NCI-H526 treated with DMSO at 0.1 percent for 48 hours (cell line): Measurements from ENCODE around the gene SHC4.
"Not testable (repeated sequence)": the region's sequence is repeated elsewhere in the genome, so short reads cannot be mapped to it uniquely, and the experiment has no call there.

Experiments
- DNase-seq: peaks from one replicate; lab custom pipeline; 2025; lab: John Stamatoyannopoulos, UW

SHC4 gene

GRCh38 chr15:48883699-48884098, 80.0 kb downstream of the SHC4 start:
- DNase-seq = no peak

DNA sequence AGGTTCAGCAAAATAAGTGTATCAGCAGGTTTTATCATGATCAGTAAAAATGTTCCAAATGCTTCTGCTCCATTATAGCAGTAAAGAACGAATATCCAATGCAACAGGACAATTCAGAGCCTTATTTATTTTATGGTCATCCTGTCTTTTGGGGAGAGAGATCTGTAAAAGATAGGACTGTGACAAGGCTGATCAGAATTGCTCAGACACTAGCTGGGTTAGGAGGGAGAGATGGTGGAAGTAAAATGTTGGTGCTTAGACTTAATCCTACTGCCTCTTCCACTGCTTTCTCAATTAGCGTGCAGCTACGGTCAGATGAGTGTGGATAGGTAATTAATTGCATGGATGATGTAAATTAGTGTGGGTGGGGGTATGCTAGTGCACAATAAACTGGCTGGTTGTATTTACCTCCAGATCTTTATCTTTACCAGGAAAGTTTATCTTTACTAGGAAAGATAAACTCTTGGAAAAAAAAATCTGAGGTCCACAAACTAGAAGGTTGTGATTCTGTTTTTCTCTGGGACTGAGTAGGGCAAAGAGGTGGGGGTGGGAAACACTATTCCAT, 83.6 kb downstream of the SHC4 start:
- peak; percentile 26 for DNase-seq

DNA sequence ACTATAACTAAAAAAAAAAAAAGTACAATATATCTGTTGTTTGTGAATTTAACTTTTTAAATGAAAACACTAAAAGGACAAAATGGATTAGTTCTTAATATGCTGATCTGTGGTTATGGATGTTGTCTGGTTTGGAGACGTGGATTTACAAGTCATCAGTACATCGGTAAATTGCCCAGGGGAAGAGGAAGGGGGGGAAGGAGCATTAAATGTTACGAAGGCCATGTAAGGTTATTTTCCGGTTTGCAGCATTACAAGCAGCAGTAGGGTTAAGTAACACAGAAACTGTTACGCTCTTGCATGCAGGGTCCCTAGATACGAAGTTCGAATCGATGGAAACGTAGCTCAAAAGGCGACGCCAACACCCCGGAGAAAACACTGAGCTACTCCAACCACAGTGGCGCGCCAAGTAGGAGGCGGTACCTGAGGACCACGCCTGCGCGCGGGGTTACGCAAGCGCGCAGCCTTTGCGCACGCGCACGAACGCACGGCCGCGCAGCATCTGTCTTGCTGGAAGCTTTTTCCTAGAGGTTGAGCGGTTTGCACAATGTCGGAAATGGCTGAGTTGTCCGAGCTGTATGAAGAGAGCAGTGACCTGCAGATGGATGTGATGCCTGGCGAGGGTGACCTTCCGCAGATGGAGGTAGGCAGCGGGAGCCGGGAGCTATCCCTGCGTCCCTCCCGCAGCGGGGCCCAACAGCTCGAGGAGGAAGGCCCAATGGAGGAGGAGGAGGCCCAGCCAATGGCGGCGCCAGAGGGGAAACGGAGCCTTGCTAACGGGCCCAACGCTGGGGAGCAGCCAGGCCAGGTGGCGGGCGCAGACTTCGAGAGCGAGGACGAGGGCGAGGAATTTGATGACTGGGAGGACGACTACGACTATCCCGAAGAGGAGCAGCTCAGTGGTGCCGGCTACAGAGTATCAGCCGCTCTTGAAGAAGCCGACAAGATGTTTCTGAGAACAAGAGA, 85.8 kb downstream of the SHC4 start, which contains the start of gene EID1:
EID1 (plus strand) TSS at position 505 of the 966 bp plus-strand sequence; CDS start at position 548, 43 bp downstream.
- DNase-seq = peak; percentile 87

DNA sequence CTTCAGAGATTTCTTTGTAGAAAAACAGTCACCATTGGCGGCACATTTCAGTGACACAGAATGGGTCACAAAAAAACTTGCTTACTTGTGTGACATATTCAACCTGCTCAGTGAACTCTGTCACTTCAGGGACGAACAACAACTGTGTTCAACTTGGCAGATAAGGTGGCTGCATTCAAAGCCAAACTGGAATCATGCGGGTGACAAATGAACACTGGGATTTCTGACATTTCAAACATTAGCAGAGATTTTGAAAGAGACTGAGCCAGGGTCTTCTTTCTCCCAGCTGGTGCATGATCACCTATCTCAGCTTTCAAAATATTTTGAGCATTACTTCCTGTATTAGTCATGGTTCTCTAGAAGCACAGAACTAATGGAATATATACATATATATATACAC, 87.7 kb downstream of the SHC4 start:
- no peak for DNase-seq

GRCh38 chr15:48875241-48875960, 88.3 kb downstream of the SHC4 start:
- DNase-seq = no peak

- DNase-seq = no peak
These were observed 91.1 kb downstream of the SHC4 start for GRCh38 chr15:48872632-48873031.

GRCh38 chr15:48871542-48871941, 92.2 kb downstream of the SHC4 start:
- DNase-seq = no peak

DNA sequence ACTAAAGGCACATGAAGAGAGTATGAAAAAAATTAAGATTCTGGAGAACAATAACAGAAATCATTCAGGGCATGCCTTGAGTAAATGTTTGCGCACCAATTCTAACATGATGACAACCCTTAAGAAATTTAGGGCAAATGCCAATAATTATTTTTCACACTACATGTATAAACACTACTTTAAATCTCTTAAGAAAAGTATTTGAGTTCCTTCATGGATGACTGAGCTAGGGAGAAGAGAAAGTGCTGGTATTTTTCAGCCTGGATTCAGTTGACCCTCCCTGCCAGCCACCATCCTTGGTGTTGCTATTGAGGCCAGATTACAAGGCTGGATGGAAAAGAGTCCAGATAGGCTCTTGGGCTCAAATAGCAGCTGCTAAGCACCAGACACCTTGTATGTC, 93.8 kb downstream of the SHC4 start:
- DNase-seq = no peak

- DNase-seq = no peak
These were observed 95.2 kb downstream of the SHC4 start for GRCh38 chr15:48868536-48868935.

GRCh38 chr15:48868023-48868422, 95.7 kb downstream of the SHC4 start:
- no peak for DNase-seq

- no peak for DNase-seq
These were observed 97.6 kb downstream of the SHC4 start for GRCh38 chr15:48866141-48866563.

- DNase-seq = no peak
These were observed 98.2 kb downstream of the SHC4 start for GRCh38 chr15:48865370-48866079.

DNA sequence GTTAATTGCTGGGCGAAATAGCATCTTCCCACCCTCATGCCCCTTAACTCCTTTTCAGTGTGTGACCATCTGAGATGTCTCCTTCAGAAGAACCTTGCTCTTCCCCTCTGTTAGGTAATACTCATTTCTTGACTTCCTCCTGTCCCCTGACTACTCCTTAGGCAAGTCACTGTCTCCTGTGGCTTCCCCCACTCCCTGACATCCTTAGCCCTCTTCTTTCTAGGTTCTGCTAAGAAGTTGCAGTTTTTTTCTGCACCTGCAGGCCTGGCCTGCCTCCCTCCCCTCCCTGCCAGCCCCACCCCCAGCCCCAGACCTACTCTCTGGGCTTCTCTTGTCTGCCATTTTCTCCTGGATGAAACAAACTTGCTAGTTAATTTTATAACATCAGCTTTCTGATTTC, 101.0 kb downstream of the SHC4 start:
- no peak for DNase-seq

GRCh38 chr15:48861813-48862431, 101.8 kb downstream of the SHC4 start:
- peak; percentile 50 for DNase-seq

- no peak for DNase-seq
These were observed 104.3 kb downstream of the SHC4 start for GRCh38 chr15:48859426-48859825.

- peak; percentile 15 for DNase-seq
These were observed 105.3 kb downstream of the SHC4 start for GRCh38 chr15:48858401-48858800.

DNA sequence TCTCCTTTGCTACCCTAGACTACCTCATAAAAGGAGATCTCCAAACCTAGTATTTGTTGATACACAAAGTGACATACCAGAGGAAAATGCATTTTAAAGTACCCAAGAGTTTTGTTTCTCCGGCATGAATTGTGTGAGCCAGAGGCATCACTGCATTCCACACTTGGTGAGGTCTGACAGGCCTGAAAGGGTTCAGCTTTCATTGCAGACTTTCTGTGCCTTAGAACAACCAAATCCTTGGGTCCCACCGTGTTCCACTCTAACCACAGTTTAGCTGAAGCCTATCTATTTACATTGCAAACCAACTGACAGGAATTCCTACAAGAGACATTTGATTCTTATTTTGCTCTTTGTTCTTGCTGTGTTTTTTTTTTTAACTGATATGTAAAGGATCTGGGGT, 106.8 kb downstream of the SHC4 start:
- no peak for DNase-seq

GRCh38 chr15:48855501-48856440, 107.9 kb downstream of the SHC4 start:
- peak; percentile 32 for DNase-seq

- DNase-seq = not testable (repeated sequence)
These were observed 109.3 kb downstream of the SHC4 start for GRCh38 chr15:48854434-48854833.

DNA sequence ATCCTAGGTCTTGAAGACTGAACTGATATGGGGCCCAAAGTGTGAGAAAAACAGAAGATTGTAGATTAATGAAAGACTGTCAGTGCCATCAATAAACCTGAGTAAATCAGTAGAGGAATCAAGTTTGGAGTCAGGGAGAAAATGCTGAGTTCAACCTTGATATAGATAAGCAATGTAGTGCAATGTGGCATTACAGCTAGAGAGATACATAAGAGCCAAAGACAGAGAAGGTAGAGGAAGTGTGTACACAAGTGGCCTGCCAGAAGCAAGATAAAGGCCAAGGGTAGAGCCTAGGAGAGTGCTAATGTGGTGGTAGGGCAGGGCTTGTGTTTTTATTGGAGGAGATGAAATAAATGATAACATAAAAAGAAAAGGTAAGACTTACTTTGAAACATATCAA, 111.8 kb downstream of the SHC4 start:
- no peak for DNase-seq
